GM20000 (cell line): ENCODE data around the gene BRD1.

Experiments
- DNase-seq: peaks from one replicate; pipeline ENCODE4 v3.0.0; 2012; ENCODE audit warnings: low spot score
- TF ChIP-seq, protein P1 (sequence below): IDR thresholded peaks from 2 replicates; pipeline ENCODE4 v1.5.1; 2012; ENCODE audit warnings: mild to moderate bottlenecking, control low read depth; ENCODE audit errors: extremely low read depth, missing control alignments

The BRD1 gene

DNA sequence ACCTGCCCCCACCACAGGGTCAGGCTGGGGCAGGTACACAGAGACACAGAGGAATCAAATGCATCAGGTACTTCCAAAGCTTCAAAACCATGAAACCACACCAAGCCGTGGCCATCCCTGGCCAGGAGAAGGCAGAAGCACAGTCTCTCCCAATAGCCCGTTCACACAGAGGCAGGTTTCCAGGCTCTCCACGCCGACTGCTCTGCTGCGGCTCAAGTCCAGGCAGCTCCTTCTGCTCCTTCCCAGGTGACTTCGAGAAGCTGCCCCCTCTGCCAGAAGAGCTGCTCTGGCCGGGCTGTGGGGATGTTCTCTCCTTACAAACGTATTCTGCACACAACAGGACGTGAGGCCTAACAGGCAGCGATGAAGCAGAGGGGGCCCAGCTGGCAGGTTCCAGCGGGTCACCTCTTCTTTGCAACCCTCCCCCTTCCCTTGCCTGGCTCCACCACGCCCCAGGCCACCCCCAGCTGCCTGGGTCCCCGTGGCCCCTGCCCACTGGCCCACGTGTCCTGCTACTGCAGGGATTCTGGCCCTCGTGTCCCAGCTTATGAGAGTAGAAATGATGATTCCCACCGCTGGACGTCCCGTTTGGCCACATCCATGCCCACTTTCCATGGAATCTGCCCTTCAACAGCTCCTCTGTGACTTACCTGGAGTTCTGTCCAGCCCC lies 26.1 kb downstream of the BRD1 start:
- DNase-seq, result no peak
- TF ChIP-seq, protein P1, sequence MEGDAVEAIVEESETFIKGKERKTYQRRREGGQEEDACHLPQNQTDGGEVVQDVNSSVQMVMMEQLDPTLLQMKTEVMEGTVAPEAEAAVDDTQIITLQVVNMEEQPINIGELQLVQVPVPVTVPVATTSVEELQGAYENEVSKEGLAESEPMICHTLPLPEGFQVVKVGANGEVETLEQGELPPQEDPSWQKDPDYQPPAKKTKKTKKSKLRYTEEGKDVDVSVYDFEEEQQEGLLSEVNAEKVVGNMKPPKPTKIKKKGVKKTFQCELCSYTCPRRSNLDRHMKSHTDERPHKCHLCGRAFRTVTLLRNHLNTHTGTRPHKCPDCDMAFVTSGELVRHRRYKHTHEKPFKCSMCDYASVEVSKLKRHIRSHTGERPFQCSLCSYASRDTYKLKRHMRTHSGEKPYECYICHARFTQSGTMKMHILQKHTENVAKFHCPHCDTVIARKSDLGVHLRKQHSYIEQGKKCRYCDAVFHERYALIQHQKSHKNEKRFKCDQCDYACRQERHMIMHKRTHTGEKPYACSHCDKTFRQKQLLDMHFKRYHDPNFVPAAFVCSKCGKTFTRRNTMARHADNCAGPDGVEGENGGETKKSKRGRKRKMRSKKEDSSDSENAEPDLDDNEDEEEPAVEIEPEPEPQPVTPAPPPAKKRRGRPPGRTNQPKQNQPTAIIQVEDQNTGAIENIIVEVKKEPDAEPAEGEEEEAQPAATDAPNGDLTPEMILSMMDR, result no peak

DNA sequence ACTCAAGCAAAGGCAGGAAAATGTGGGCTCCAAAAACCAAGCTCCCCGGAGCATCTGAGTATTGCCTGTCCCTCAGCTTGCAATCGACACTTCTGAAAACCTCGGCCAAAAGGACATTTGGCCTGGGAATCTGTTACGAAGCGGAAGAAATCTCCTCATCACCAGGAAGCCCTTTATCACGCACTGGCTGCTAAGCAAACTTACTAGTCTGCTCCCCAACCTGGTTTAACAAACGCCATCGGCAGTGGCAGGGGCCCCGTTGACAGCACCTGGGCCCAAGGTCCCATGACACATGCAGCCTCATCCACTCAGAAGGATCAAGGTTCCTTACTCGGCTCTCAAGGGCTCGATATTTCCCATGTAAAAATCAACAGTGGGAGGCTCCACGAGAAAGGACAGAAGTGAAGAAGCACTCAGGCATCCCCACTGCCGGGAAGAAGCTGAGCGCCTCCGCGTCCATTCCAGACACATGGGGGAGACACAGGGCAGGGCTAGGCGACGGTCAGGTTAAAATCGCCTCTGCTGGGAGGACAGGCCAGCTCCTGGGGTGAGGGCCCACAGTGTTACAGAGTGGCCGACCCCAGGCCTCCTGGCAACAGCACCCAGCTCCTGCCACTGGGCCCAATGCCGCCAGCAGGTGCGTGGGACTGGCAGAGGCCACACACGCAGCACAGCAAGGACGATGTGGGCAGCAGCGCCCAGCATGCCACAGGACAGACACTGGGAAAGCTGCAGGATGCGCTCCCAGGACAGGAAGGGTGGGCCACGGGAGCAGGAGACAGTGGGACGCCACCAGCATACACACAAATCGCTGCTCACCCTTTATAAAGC lies 27.1 kb downstream of the BRD1 start:
- TF ChIP-seq, protein P1, result no peak
- DNase-seq, result no peak

DNA sequence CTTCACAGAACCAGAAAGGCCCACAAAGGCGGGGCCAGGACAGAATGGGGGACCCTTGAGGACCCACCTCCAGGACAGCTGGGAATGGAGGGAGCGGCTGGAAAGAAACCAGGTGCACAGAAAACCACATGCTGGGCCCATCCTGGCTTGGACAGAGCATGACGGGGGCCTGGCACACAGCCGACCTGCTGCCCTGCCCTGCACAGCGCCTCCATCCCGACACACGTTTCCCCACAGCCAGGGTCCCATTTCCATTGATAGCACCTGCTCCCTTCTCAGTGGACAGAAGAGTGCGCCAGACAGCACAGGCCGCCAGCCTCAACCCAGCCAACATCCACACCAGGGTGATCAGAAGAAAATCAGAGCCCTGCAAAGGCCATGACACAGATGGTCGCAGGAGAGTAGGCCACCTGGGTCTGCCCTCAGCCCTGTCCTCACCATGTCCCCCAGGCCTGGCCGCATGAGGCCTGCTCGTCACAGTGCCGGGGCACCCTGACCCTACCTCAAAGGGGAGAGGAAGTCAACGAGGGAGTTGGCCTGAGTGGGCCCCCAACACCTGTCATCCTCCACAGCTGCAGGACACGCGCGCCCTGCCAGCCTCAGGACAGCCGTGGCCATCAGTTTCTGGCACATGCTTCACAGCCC lies 28.1 kb downstream of the BRD1 start:
- no peak for DNase-seq
- TF ChIP-seq, protein P1, result no peak

DNA sequence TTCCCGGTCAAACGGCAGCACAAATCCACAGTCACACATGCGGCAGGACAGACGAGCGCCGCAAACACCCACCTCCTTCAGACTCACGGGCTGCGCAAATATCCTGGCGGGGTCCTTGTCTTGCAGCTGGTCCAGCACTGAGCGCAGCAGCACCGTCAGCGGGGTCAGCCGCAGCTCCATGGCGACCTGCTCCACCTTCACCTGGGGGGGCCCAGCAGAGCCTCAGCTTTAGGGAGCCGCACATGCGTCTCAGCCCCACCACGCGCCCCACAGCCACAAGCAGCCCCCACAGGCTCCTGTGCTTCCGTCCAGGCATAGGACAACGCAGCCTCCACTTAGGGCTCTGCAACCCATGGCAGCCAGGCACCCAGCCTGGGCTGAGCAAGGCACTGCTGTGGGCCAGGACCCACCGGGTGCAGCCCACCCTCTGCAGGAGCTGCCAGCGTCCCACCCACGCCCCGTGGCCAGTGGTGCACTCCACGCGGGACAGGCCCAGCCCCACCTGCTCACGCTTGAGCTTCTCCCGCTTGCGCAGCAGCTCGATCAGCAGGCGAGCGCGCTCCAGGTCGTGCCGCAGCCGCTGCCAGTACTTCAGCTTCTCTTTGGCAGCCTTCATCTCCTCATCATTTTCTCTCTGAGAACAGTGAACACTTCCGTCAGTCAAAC lies 29.1 kb downstream of the BRD1 start:
- DNase-seq, result no peak
- TF ChIP-seq, protein P1, result no peak

DNA sequence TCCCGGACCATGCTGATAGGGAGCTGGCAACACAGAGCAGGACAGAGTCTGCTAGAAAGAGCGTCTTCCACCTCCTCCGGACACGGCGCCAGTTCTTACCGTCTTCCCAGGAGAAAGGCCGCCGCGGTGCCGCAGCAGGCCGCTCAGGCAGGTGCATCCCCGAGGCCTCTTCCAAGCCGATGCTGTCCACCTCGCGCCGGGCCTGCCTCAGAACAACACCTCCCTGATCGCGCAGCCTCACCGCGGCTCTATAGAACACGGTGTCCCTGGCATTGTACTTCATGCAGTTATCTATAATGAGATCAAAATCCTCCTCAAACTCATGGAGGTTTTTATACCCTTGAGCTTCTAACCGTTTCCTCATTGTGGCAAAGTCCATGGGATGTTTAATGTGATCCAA lies 30.0 kb downstream of the BRD1 start:
- TF ChIP-seq, protein P1, result no peak
- no peak for DNase-seq

DNA sequence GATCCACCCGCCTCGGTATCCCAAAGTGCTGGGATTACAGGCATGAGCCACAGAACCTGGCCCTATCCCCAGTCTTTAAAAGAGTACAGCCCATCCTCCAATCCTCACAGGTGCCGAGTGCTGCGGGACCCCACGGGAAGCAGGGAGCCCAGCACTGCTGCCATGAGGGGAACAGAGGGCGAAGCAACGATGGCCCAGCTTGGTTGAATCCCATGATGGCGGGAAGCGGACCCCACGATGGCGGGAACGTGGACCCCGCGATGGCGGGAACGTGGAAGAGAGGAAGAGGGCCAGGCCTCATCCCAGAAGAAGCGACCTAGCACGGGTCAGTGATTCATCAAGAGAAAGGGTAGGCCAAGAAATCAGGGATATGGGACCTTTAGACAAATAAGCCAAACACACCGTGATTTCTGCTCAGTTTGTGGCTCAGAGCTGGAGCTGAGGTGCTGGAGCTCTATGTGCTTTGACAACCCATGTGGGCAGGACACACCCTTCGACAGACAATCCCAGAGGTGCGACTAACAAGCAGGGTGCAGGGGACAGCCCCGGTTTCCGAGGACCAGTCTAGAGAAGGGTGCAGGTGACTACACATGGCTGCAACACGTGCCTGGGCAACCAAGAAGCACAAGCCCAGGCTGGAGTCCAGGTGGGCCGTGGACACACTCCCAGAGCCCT lies 30.9 kb downstream of the BRD1 start:
- TF ChIP-seq, protein P1, result no peak
- DNase-seq, result no peak
